ENCODE results near the gene TAF12.

GRCh38 chr1:28573564-28573963 lies 69.3 kb downstream of the TAF12 start:
- TF ChIP-seq, protein P1, sequence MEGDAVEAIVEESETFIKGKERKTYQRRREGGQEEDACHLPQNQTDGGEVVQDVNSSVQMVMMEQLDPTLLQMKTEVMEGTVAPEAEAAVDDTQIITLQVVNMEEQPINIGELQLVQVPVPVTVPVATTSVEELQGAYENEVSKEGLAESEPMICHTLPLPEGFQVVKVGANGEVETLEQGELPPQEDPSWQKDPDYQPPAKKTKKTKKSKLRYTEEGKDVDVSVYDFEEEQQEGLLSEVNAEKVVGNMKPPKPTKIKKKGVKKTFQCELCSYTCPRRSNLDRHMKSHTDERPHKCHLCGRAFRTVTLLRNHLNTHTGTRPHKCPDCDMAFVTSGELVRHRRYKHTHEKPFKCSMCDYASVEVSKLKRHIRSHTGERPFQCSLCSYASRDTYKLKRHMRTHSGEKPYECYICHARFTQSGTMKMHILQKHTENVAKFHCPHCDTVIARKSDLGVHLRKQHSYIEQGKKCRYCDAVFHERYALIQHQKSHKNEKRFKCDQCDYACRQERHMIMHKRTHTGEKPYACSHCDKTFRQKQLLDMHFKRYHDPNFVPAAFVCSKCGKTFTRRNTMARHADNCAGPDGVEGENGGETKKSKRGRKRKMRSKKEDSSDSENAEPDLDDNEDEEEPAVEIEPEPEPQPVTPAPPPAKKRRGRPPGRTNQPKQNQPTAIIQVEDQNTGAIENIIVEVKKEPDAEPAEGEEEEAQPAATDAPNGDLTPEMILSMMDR (IDR thresholded peaks at IDR 0.05), result no peak
- no peak for TF ChIP-seq POLR2A (IDR thresholded peaks at IDR 0.05)
